Sigmoid colon (tissue), 4 donors: ENCODE data around the gene RNU1-3.
"Not testable (repeated sequence)": the region's sequence is repeated elsewhere in the genome, so short reads cannot be mapped to it uniquely, and the experiment has no call there.

Source experiments
- EP300 ChIP-seq, 4 donors: sonication (generic); formaldehyde crosslinking; IDR thresholded peaks; one replicate each; pipeline ENCODE4 v1.6.1; 2017; ENCODE audit warnings: antibody characterized with exemption in 4 of 4
- POLR2A ChIP-seq, 2 donors: fragments of 450-650 bp; IDR thresholded peaks; one replicate each; pipeline ENCODE4 v1.6.1; 2016; ENCODE audit warnings: antibody characterized with exemption in 2 of 2, mild to moderate bottlenecking in 2 of 2, moderate library complexity in 2 of 2
- POLR2AphosphoS5 ChIP-seq, 4 donors: sonication (generic); formaldehyde crosslinking; IDR thresholded peaks; one replicate each; pipeline ENCODE4 v1.6.1; 2017; ENCODE audit warnings: antibody characterized with exemption in 4 of 4
- TF ChIP-seq, protein P1 (sequence below), 4 experiments: fragments of 450-650 bp in 3 of 4; fragments of 200-600 bp in 1 of 4; IDR thresholded peaks; one replicate each; pipeline ENCODE4 v1.5.1; 2016 to 2019; ENCODE audit warnings: antibody characterized with exemption in 4 of 4, mild to moderate bottlenecking in 3 of 4, moderate library complexity in 2 of 4

- TF ChIP-seq, protein P1, sequence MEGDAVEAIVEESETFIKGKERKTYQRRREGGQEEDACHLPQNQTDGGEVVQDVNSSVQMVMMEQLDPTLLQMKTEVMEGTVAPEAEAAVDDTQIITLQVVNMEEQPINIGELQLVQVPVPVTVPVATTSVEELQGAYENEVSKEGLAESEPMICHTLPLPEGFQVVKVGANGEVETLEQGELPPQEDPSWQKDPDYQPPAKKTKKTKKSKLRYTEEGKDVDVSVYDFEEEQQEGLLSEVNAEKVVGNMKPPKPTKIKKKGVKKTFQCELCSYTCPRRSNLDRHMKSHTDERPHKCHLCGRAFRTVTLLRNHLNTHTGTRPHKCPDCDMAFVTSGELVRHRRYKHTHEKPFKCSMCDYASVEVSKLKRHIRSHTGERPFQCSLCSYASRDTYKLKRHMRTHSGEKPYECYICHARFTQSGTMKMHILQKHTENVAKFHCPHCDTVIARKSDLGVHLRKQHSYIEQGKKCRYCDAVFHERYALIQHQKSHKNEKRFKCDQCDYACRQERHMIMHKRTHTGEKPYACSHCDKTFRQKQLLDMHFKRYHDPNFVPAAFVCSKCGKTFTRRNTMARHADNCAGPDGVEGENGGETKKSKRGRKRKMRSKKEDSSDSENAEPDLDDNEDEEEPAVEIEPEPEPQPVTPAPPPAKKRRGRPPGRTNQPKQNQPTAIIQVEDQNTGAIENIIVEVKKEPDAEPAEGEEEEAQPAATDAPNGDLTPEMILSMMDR (IDR thresholded peaks at IDR 0.05): not testable (repeated sequence)
- TF ChIP-seq EP300, POLR2A, POLR2AphosphoS5 (IDR thresholded peaks at IDR 0.05): not testable (repeated sequence)
Observed at GRCh38 chr1:16645271-16646060, 21.3 kb downstream of the RNU1-3 start.
